ENCODE measurements around the gene LONP1.
"Not testable (repeated sequence)": the region's sequence is repeated elsewhere in the genome, so short reads cannot be mapped to it uniquely, and the experiment has no call there.

GRCh38 chr19:5733172-5733571 lies 13.2 kb upstream of the LONP1 start:
- not testable (repeated sequence) for TF ChIP-seq CTCF (IDR thresholded peaks at IDR 0.05; ENCODE audit: insufficient read depth, low read length); POLR2AphosphoS5 (IDR thresholded peaks at IDR 0.05; ENCODE audit: low read depth); GABPA (IDR thresholded peaks at IDR 0.05; ENCODE audit: low read depth)
